HepG2 (cell line): ENCODE measurements around the gene PPARA. TPM values are rescaled to one million over a fixed set of nuclear protein-coding genes. Genes with fewer than 3 reads are reported as not detected.

Experiments used
- ATAC-seq: fragments of 200-7000 bp; cut with Tn5 transposase; 3 replicates; pipeline ENCODE4 v1.9.1; 2020; ENCODE audit warnings: mild to moderate bottlenecking, moderate library complexity
- BruUV-seq: library from RNA; stranded (reverse); fragments of 400-500 nt; replicated peaks from 2 replicates; lab custom pipeline; 2021; lab: Mats Ljungman, UMichigan
- CTCF ChIA-PET: fragments of 300-600 bp; formaldehyde crosslinking; extraction: SDS; loops from one replicate; lab custom pipeline; 2021; ENCODE audit warnings: low total read pairs, inconsistent platforms, low intra/inter-chr PET ratio; lab: Yijun Ruan, JAX
- POLR2A ChIA-PET: fragments of 350-600 bp; sonication (Branson Sonifier 250); formaldehyde crosslinking; loops from one replicate; lab custom pipeline; 2020; ENCODE audit warnings: antibody characterized with exemption, inconsistent platforms; lab: Yijun Ruan, JAX
- DNase-seq: peaks from one replicate; pipeline ENCODE4 v3.0.0-alpha.2; 2015; ENCODE audit warnings: low spot score
- FAIRE-seq: peaks from 3 replicates; lab custom pipeline; 2011; peaks lifted over from hg19 to GRCh38; lab: Jason Lieb, UNC
- H2AFZ ChIP-seq: one replicate; pipeline ENCODE4 v1.6.1; 2011; ENCODE audit warnings: low read length, inconsistent platforms
- H3K27ac ChIP-seq: fragments of 300-600 bp; 3 replicates; pipeline ENCODE4 v1.8.0; 2011; ENCODE audit warnings: mixed run types, mild to moderate bottlenecking, mixed read lengths, low read length, inconsistent platforms; ENCODE audit not compliant: insufficient read depth; ENCODE audit errors: extremely low read length
- H3K27me3 ChIP-seq, 2 experiments: fragments of 200-600 bp in 1 of 2; 2 replicates in 1 of 2; 3 replicates in 1 of 2; pipeline versions ENCODE4 v1.6.0 to v1.8.0; 2011; ENCODE audit warnings: low read length in 2 of 2, mild to moderate bottlenecking in 2 of 2, moderate library complexity in 2 of 2, inconsistent platforms in 1 of 2; ENCODE audit not compliant: insufficient read depth in 2 of 2, control insufficient read depth in 1 of 2
- H3K36me3 ChIP-seq, 2 experiments: fragments of 200-600 bp in 1 of 2; replicated peaks in 1 of 2; 2 replicates in 1 of 2; 3 replicates in 1 of 2; pipeline versions ENCODE4 v1.5.1 to v1.8.0; 2011; ENCODE audit warnings: low read length in 2 of 2, inconsistent platforms in 1 of 2; ENCODE audit not compliant: insufficient read depth in 2 of 2, control insufficient read depth in 1 of 2
- H3K4me1 ChIP-seq: 2 replicates; pipeline ENCODE4 v1.5.1; 2012; ENCODE audit warnings: low read length, inconsistent platforms; ENCODE audit not compliant: insufficient read depth
- H3K4me2 ChIP-seq: 2 replicates; pipeline ENCODE4 v1.6.0; 2011; ENCODE audit warnings: low read depth, low read length, inconsistent platforms
- H3K4me3 ChIP-seq, 3 experiments: fragments of 200-600 bp in 1 of 3; sonication (generic), shearing (Covaris generic) in 1 of 3; replicated peaks in 1 of 3; 2 replicates each; pipeline ENCODE4 v1.5.1; 2011 to 2016; ENCODE audit warnings: low read length in 3 of 3, inconsistent platforms in 2 of 3, low read depth in 2 of 3, mild to moderate bottlenecking in 2 of 3, control low read depth in 1 of 3, mixed read lengths in 1 of 3; ENCODE audit not compliant: insufficient read depth in 1 of 3
- H3K79me2 ChIP-seq: one replicate; pipeline ENCODE4 v1.6.1; 2011; ENCODE audit warnings: low read length, inconsistent platforms; ENCODE audit not compliant: insufficient read depth
- H3K9ac ChIP-seq: 2 replicates; pipeline ENCODE4 v1.6.0; 2011; ENCODE audit warnings: mild to moderate bottlenecking, low read depth, low read length, inconsistent platforms; ENCODE audit not compliant: insufficient read depth
- H3K9me3 ChIP-seq: 2 replicates; pipeline ENCODE4 v1.5.1; 2012; ENCODE audit warnings: mild to moderate bottlenecking, low read length
- H4K20me1 ChIP-seq: 2 replicates; pipeline ENCODE4 v1.6.0; 2011; ENCODE audit warnings: inconsistent platforms, mild to moderate bottlenecking, low read length, moderate library complexity; ENCODE audit not compliant: insufficient read depth
- ATRX ChIP-seq: sonication (generic); formaldehyde crosslinking; IDR thresholded peaks from 2 replicates; pipeline ENCODE4 v1.4.0; 2020; ENCODE audit warnings: missing genetic modification reagents, borderline replicate concordance
- HOXA3 ChIP-seq: sonication (generic); formaldehyde crosslinking; IDR thresholded peaks from 2 replicates; pipeline ENCODE4 v1.5.0; 2020; ENCODE audit warnings: missing genetic modification reagents
- POLR2AphosphoS5 ChIP-seq: IDR thresholded peaks from 2 replicates; pipeline ENCODE4 v1.6.1; 2012; ENCODE audit warnings: low read depth, low read length
- PRPF4 ChIP-seq: fragments of 200-400 bp; formaldehyde crosslinking; IDR thresholded peaks from 2 replicates; pipeline ENCODE4 v1.6.1; 2016; ENCODE audit warnings: low read length, low read depth; ENCODE audit not compliant: poor library complexity, severe bottlenecking
- ZBTB38 ChIP-seq: sonication (generic); formaldehyde crosslinking; IDR thresholded peaks from 2 replicates; pipeline ENCODE4 v1.5.1; 2020; ENCODE audit warnings: mild to moderate bottlenecking, missing genetic modification reagents
- ZNF292 ChIP-seq: sonication (generic); formaldehyde crosslinking; IDR thresholded peaks from 2 replicates; pipeline ENCODE4 v1.8.1; 2022; ENCODE audit warnings: mild to moderate bottlenecking, low read depth, missing genetic modification reagents, borderline replicate concordance
- ZNF772 ChIP-seq: sonication (generic); formaldehyde crosslinking; IDR thresholded peaks from 2 replicates; pipeline ENCODE4 v1.5.0; 2020; ENCODE audit warnings: mild to moderate bottlenecking, missing genetic modification reagents
- WGBS: methylation state at CpG from one replicate; pipeline ENCODE4 v1.1.6; 2017; ENCODE audit warnings: low lambda C conversion rate; 5-methylcytosine and 5-hydroxymethylcytosine counted together
- in situ Hi-C: cut with HindIII; loops from 2 replicates; pipeline ENCODE4 v1.10.0; 2017; ENCODE audit warnings: low pct_unique_long_range_greater_than_20kb; ENCODE audit not compliant: extremely low pct_ligation_motif_present
- intact Hi-C: fragments of 100-400 bp; cut with micrococcal nuclease; formaldehyde crosslinking; loops from one replicate; pipeline ENCODE4 v1.10.0; 2022; ENCODE audit not compliant: unreplicated experiment
- polyA plus RNA-seq, 8 experiments: library from polyadenylated mRNA; depleted of rRNA in 3 of 8; stranded (reverse) in 7 of 8; unstranded in 1 of 8; fragments of >200 nt; fragmentation: Illumina TruSeq in 4 of 8; extraction: Trizol in 4 of 8; gene quantifications; 2 replicates each; pipeline versions ENCODE4 v1.2.1 to v1.2.3, GENCODE V29; 2011 to 2016; ENCODE audit warnings: low read depth in 4 of 8, missing spikeins in 1 of 8, mixed read lengths in 1 of 8; ENCODE audit not compliant: insufficient read depth in 1 of 8
- total RNA-seq, 5 experiments: library from RNA; depleted of rRNA; stranded (reverse); fragments of >200 nt; fragmentation: Illumina TruSeq; extraction: Trizol; gene quantifications; 2 replicates each; pipeline ENCODE4 v1.2.3, GENCODE V29; 2016; ENCODE audit warnings: low read depth in 1 of 5
- TF ChIP-seq, protein P1 (sequence below): sonication (generic); formaldehyde crosslinking; IDR thresholded peaks from 2 replicates; pipeline ENCODE4 v1.9.0; 2022; ENCODE audit warnings: low read depth, missing genetic modification reagents

PPARA gene
- total and polyA plus RNA-seq, 2 of the 13 experiments (the other 11 are each of a cell fraction or from before 2014, with no cell fraction given): 18.2 to 24.7 TPM

DNA sequence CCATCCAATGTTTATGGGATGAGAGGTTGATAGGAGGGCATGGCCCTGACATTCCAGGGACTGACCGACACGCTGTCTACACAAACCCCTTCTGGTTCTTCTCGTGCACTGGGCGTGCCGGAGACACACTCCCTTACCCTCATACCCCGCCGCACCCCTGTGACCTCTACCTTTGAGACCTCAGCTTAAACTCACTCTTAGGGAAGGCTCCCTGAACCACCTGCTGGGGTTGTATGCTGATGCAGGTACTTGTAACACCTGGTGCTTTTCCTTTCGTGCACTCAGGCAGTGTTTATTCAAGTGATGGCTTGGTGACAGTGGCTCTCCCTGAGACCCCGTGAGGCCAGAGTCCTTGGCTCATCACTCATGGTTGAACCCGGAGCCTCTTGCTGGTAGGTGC, 12.0 kb downstream of the PPARA start (continued):
- no peak for TF ChIP-seq ZNF292 (CRISPR knock-in tag)
- TF ChIP-seq, all 625 proteins: peak for 0

DNA sequence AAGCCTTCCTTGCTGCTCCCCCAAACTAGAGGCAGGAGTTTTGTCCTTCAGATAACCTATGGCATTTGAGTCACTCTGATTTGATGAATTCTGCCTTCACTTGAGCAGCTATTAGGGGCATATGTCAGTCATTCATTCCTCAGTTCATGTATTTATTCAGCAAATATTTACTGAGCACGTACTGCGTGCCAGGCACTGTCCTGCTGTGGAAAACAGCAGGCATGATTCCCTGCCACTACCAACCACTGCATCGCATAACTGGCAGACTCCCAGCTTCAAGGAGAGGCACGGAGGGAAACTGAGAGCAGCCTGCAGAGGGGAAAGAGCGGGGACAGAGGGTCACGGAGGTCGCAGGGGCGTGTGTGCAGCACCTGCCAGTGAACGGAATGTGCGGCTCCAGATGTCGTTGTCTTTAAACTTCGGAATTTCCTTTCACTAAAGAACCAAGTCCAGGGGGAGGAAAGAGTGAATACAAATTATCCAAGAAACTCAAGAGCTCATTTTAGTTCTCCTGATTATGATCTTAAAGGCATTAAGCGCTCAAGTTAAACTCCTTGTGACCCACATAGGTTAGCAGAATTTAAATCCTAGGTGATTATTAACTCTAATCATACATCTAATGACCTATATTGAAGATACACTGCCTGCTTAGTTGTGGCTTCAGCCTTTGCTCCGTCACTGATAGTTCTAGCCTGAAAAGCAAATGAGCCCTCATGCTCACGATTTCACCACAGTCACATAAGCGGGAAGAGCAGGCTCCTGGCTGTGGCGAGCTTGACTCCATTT, 12.6 kb downstream of the PPARA start:
- in situ Hi-C loops (no loop called here), intact Hi-C loops (no loop called here)
- Histone ChIP-seq H3K4me3 (no peak overlapping the region), H3K4me2 (no peak overlapping the region), H3K9ac (no peak overlapping the region), H3K79me2 (peaks cover 4% of the 10 kb centered on the region), H4K20me1 (no peaks in the 10 kb centered on the region), H2AFZ (no peak overlapping the region), H3K36me3 (0 out of 5 replicates have a peak, but pooled peaks cover 0 to 5% of the 10 kb centered on the region in 2 experiments), H3K4me1 (peaks cover 67% of the 10 kb centered on the region), H3K27ac (no peak overlapping the region), H3K27me3 (no peaks in the 10 kb centered on the region), H3K9me3 (no peaks in the 10 kb centered on the region)
- BruUV-seq: no TSS peak
- no peak for FAIRE-seq
- WGBS: 71% methylated on average over 17 of the region's 17 CpGs
- CTCF ChIA-PET: no interaction called here
- POLR2A ChIA-PET: interaction anchor here (1.2 to 1.9 kb wide), 3 partner anchors 8 to 150 kb away, joined by 3 to 8 read pairs (median 4); no protein-coding TSS in a partner anchor
- peak; percentile 43 for ATAC-seq
- no peak for DNase-seq
- TF ChIP-seq HOXA3 (CRISPR knock-in tag): 0 out of 2 replicates have a peak, but pooled peaks have one; percentile 12
- no peak for TF ChIP-seq ATRX (CRISPR knock-in tag)
- TF ChIP-seq, protein P1, sequence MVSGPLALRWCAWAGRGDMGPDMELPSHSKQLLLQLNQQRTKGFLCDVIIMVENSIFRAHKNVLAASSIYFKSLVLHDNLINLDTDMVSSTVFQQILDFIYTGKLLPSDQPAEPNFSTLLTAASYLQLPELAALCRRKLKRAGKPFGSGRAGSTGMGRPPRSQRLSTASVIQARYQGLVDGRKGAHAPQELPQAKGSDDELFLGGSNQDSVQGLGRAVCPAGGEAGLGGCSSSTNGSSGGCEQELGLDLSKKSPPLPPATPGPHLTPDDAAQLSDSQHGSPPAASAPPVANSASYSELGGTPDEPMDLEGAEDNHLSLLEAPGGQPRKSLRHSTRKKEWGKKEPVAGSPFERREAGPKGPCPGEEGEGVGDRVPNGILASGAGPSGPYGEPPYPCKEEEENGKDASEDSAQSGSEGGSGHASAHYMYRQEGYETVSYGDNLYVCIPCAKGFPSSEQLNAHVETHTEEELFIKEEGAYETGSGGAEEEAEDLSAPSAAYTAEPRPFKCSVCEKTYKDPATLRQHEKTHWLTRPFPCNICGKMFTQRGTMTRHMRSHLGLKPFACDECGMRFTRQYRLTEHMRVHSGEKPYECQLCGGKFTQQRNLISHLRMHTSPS (CRISPR knock-in tag): 0 out of 2 replicates have a peak, but pooled peaks have one; percentile 52
- TF ChIP-seq ZNF772 (CRISPR knock-in tag): no peak
- no peak for TF ChIP-seq POLR2AphosphoS5
- TF ChIP-seq PRPF4: peak; percentile 37
- peak; percentile 62 for TF ChIP-seq ZBTB38 (CRISPR knock-in tag)
